Upper lobe of right lung (tissue), 1 donor: ENCODE data around the gene LAMA5. TPM values are rescaled to one million over a fixed set of nuclear protein-coding genes. Genes with fewer than 3 reads are reported as not detected.

Experiments used
- ATAC-seq: fragments of 200-7000 bp; cut with Tn5 transposase; one replicate; pipeline ENCODE4 v1.9.1; 2020; ENCODE audit warnings: mild to moderate bottlenecking, moderate library complexity
- DNase-seq: peaks from one replicate; pipeline ENCODE4 v3.0.0-alpha.2; 2020
- H3K27ac ChIP-seq: fragments of 200-600 bp; one replicate; pipeline ENCODE4 v1.8.0; 2022
- H3K27me3 ChIP-seq: fragments of 200-600 bp; one replicate; pipeline ENCODE4 v1.8.0; 2022; ENCODE audit warnings: mild to moderate bottlenecking
- H3K36me3 ChIP-seq: fragments of 200-600 bp; one replicate; pipeline ENCODE4 v1.8.0; 2022
- H3K4me1 ChIP-seq: fragments of 200-600 bp; one replicate; pipeline ENCODE4 v1.8.0; 2022
- H3K4me3 ChIP-seq: fragments of 200-600 bp; one replicate; pipeline ENCODE4 v1.8.0; 2022; ENCODE audit warnings: mild to moderate bottlenecking
- H3K9me3 ChIP-seq: fragments of 200-600 bp; one replicate; pipeline ENCODE4 v1.8.0; 2022
- intact Hi-C: fragments of 100-400 bp; cut with DNase I; formaldehyde crosslinking; loops from one replicate; pipeline ENCODE4 v1.11.0; 2022
- total RNA-seq: library from RNA; stranded (reverse); fragmentation: NEBNext Ultra II Directional; extraction: Animal tissue kit (Norgen Biotek cat#: 25700); gene quantifications from one replicate; pipeline ENCODE4 v1.2.1, GENCODE V29; 2021
- TF ChIP-seq, protein P1 (sequence below): fragments of 200-600 bp; IDR thresholded peaks from one replicate; pipeline ENCODE4 v1.8.0; 2022; ENCODE audit warnings: antibody characterized with exemption
- donor health status: DM: no; HTN: yes; CAD: no; lungs with severe emphysema.

Gene LAMA5
- total RNA-seq, 1 donor from 2014 or later: 279 TPM

DNA sequence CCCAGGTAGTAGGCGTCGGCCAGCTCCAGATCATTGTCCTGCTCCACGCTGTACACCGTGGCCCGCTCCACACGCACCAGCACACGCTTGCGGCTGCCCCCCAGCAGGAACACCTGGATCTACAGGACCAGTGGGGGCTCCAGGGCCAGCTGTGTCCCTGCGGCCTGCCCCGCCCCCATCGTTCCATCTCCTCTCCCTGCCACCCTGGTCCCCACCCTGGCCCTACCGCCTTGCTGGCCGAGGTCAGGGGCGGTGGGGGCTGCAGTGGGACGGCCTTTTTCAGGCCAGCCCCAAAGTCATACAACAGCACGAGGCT is 54.5 kb downstream of the LAMA5 start:
- peaks cover 86% of the 10 kb centered on the region for H3K36me3 ChIP-seq
- no peak for DNase-seq

DNA sequence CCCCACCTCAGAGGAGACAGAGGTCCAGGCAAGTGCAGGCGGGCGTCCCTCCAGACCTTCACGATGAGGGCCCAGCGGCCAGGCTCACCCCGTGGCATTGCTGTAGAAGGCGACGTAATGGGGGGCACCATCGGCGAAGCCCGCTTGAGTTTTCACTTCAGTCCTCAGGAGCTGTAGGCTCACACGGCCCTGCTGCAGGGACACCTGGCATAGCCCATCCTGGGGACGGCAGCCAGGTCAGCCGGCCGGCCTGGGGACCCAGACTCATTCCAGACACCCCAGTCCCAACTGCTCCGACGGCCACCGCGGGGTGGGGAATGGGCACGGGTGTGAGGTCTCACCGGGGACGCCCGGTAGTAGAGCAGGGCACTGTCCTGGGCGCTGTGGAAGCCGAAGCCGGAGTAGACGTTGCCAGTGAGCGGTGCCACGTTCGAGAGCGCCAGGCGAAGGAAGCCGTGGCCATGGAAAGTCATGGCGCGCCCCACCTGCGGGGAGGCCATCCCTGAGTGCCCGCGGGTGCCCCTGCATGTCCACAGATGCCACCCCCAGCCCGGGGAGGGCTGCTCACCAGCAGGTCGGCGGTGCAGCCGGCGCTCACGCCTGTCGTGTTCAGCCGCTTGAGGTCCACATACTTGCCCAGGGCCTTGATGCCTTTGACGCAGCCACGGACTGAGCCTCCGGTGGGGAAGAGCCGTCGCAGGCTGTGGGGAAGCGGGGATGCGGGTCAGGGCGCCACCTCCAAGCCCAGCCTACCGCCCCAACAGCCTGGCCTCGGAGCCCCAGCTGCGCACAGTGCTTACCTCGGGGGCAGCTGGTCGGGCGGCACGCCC is 55.1 kb downstream of the LAMA5 start:
- ATAC-seq: no peak
- DNase-seq: no peak
- intact Hi-C loops: no loop called here
- H3K27me3 ChIP-seq: no peaks in the 10 kb centered on the region
- H3K9me3 ChIP-seq: no peaks in the 10 kb centered on the region
- H3K4me3 ChIP-seq: no peak overlapping the region
- TF ChIP-seq, protein P1, sequence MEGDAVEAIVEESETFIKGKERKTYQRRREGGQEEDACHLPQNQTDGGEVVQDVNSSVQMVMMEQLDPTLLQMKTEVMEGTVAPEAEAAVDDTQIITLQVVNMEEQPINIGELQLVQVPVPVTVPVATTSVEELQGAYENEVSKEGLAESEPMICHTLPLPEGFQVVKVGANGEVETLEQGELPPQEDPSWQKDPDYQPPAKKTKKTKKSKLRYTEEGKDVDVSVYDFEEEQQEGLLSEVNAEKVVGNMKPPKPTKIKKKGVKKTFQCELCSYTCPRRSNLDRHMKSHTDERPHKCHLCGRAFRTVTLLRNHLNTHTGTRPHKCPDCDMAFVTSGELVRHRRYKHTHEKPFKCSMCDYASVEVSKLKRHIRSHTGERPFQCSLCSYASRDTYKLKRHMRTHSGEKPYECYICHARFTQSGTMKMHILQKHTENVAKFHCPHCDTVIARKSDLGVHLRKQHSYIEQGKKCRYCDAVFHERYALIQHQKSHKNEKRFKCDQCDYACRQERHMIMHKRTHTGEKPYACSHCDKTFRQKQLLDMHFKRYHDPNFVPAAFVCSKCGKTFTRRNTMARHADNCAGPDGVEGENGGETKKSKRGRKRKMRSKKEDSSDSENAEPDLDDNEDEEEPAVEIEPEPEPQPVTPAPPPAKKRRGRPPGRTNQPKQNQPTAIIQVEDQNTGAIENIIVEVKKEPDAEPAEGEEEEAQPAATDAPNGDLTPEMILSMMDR: no peak
- peaks cover 87% of the 10 kb centered on the region for H3K36me3 ChIP-seq
- no peak overlapping the region for H3K27ac ChIP-seq
- H3K4me1 ChIP-seq: no peaks in the 10 kb centered on the region

More for the DNA sequence above, 54.5 kb downstream of the LAMA5 start:
- Histone ChIP-seq H3K9me3 (no peaks in the 10 kb centered on the region), H3K27ac (no peak overlapping the region), H3K4me1 (no peaks in the 10 kb centered on the region), H3K27me3 (no peaks in the 10 kb centered on the region), H3K4me3 (no peak overlapping the region)
- TF ChIP-seq, protein P1: no peak
- intact Hi-C loops: no loop called here
- no peak for ATAC-seq

DNA sequence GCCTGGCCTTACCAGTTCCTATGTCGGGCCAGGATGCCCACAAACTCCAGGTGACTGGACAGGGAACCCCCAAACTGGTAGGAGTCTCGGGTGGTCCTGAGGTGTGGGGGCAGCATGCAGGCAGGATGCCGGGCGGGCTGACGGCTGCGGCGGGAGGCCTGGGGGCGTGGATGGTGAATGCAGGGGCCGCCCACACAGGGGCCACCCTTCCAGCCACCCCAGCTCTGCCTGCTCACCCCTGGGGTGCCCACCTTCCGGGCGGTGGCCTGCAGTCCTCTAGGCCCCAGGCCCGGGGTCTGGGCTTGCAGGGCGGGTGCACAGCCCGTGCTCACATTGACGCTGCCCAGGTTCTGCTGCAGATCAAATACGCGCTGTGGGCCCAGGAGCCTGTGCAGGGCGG is 56.0 kb downstream of the LAMA5 start:
- DNase-seq (no peak), ATAC-seq (no peak)
- no peaks in the 10 kb centered on the region for H3K27me3 ChIP-seq
- peaks cover 87% of the 10 kb centered on the region for H3K36me3 ChIP-seq
- H3K4me1 ChIP-seq: no peaks in the 10 kb centered on the region
- intact Hi-C loops: no loop called here
- H3K9me3 ChIP-seq: no peaks in the 10 kb centered on the region
- H3K4me3 ChIP-seq: no peak overlapping the region
- no peak overlapping the region for H3K27ac ChIP-seq
- TF ChIP-seq, protein P1: no peak

DNA sequence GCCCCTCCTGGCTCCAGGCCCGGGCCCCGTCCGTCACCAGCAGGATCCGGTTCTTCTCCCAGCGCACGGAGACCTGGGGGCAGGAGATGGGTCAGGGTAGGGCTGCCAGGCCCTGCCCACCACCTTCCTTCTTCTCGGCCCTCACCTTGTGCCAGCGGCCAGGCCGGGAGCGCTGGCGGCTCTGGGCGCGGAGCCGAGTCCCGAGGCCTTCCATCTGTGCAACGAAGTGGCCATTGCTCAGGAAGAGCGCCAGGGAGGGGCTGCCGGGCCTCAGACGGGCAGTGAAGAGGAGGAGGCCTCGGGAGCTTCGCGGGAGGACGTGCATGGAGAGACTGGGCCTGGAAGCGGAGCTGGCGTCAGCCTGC is 56.4 kb downstream of the LAMA5 start:
- no peak for ATAC-seq
- intact Hi-C loops: no loop called here
- Histone ChIP-seq H3K9me3 (no peaks in the 10 kb centered on the region), H3K27ac (no peak overlapping the region), H3K27me3 (no peaks in the 10 kb centered on the region), H3K4me1 (no peaks in the 10 kb centered on the region), H3K36me3 (peaks cover 87% of the 10 kb centered on the region), H3K4me3 (no peak overlapping the region)
- DNase-seq: no peak
- TF ChIP-seq, protein P1: no peak

DNA sequence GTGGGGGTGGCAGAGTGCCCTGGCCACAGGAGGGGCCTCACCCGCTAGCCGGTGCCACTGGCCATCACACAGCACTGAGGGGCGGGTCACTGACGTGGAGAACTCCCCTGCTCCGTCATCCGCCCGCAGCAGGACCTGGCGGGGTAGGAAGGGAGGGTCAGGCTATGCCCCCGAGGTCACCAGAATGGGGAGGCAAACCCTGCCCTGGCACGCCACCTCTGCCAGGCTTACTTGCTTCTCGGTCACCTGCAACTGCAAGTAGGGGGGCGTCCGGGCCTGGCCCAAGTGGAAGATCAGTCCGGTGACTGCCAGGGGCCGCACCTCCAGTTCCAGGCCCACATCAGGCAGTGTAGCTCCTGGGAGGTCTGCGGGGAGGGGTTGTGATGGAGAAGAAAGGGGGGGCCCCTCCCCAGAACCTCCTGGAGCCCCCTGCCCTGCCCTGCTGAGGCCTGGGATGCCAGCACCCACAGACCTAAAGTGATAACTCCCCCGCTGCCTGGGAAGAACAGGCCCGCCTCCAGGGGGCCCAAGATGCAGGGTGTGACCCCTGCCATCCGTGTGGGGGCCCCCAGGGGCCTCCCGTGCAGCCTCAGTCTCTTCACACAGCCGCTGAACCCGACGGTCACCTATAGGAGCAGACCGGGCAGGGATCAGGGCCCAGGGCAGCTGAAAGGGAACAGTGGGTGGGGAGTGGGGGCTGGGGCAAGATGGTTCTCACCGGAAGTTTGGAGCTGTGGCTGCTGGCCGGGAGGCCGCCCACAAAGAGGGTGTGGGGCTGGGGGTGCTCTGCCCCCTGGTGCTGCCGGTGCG is 57.0 kb downstream of the LAMA5 start:
- TF ChIP-seq, protein P1: no peak
- ATAC-seq (no peak), DNase-seq (no peak)
- H3K9me3 ChIP-seq: no peaks in the 10 kb centered on the region
- H3K27me3 ChIP-seq: no peaks in the 10 kb centered on the region
- no peak overlapping the region for H3K27ac ChIP-seq
- H3K36me3 ChIP-seq: peaks cover 88% of the 10 kb centered on the region
- intact Hi-C loops: no loop called here
- H3K4me3 ChIP-seq: no peak overlapping the region
- H3K4me1 ChIP-seq: peaks cover 5% of the 10 kb centered on the region
